K562 (cell line): ENCODE results near the gene HIVEP3.

Source experiments
- HIVEP1 ChIP-seq: fragments of 250-450 bp; sonication (Bioruptor Pico); IDR thresholded peaks from 2 replicates; pipeline ENCODE4 v1.4.0; 2020; ENCODE audit warnings: mild to moderate bottlenecking
- IRF2 ChIP-seq: sonication (generic); formaldehyde crosslinking; IDR thresholded peaks from 2 replicates; pipeline ENCODE4 v1.8.1; 2022; ENCODE audit warnings: mild to moderate bottlenecking, missing genetic modification reagents
- POLR2A ChIP-seq: fragments of 450-650 bp; conservative IDR thresholded peaks from 2 replicates; pipeline ENCODE4 v1.6.1; 2016
- POLR2AphosphoS5 ChIP-seq: IDR thresholded peaks from 2 replicates; pipeline ENCODE4 v1.6.1; 2011; ENCODE audit warnings: mild to moderate bottlenecking, low read depth, low read length, moderate library complexity; ENCODE audit not compliant: control insufficient read depth, insufficient read depth
- ZKSCAN1 ChIP-seq: fragments of 150-350 bp; IDR thresholded peaks from 2 replicates; pipeline ENCODE4 v1.6.1; 2016; ENCODE audit warnings: low read depth, low read length
- ZNF644 ChIP-seq: fragments of 200-800 bp; sonication (Bioruptor generic); IDR thresholded peaks from 2 replicates; pipeline ENCODE4 v1.6.1; 2016; ENCODE audit warnings: low read depth, missing genetic modification characterization, missing compliant biosample characterization
- ZNF668 ChIP-seq: fragments of 250-450 bp; sonication (Bioruptor Pico); IDR thresholded peaks from 2 replicates; pipeline ENCODE4 v1.8.0; 2022; ENCODE audit warnings: mild to moderate bottlenecking, inconsistent platforms
- TF ChIP-seq, protein P1 (sequence below), 3 experiments: fragments of 200-800 bp in 1 of 3; sonication (Bioruptor generic) in 1 of 3; sonication (generic) in 1 of 3; formaldehyde crosslinking in 1 of 3; IDR thresholded peaks; 2 replicates each; pipeline versions ENCODE4 v1.6.1 to v1.8.0; 2016 to 2022; ENCODE audit warnings: mild to moderate bottlenecking in 2 of 3, missing compliant biosample characterization in 2 of 3, missing genetic modification characterization in 2 of 3, missing genetic modification reagents in 1 of 3
- TF ChIP-seq, protein P2 (sequence below), 3 experiments: IDR thresholded peaks in 2 of 3; conservative IDR thresholded peaks in 1 of 3; 2 replicates each; pipeline ENCODE4 v1.5.1; 2011 to 2012; ENCODE audit warnings: low read length in 3 of 3, mild to moderate bottlenecking in 3 of 3, control low read depth in 2 of 3, improper control_type of control experiment in 1 of 3, inconsistent platforms in 1 of 3, low read depth in 1 of 3, mixed read lengths in 1 of 3, moderate library complexity in 1 of 3; ENCODE audit not compliant: insufficient read depth in 2 of 3

DNA sequence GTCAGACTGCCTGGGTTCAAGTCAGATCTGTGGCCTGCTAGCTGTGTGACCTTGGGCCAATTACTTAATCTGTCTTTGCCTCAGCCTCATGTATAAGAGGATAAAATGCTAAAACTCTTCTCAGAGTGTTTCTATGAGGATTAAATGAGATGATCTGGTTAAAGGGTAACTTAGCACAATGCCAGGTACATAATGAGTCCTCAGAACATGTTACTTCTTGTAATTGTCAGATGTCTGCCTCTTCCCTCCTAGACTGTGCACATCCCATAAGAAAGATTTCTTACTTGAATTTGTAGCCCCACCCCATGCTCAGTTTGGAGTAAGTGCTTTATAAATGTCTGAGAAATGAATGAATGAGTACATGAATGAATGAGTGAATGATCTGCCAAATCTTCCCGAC is 34.6 kb upstream of the HIVEP3 start:
- no peak for TF ChIP-seq HIVEP1
- TF ChIP-seq, protein P1, sequence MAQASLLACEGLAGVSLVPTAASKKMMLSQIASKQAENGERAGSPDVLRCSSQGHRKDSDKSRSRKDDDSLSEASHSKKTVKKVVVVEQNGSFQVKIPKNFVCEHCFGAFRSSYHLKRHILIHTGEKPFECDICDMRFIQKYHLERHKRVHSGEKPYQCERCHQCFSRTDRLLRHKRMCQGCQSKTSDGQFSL (CRISPR knock-in tag; IDR thresholded peaks at IDR 0.05) = no peak
- TF ChIP-seq, protein P1 (tag; IDR thresholded peaks at IDR 0.05) = no peak
- no peak for TF ChIP-seq ZKSCAN1
- TF ChIP-seq, protein P2, sequence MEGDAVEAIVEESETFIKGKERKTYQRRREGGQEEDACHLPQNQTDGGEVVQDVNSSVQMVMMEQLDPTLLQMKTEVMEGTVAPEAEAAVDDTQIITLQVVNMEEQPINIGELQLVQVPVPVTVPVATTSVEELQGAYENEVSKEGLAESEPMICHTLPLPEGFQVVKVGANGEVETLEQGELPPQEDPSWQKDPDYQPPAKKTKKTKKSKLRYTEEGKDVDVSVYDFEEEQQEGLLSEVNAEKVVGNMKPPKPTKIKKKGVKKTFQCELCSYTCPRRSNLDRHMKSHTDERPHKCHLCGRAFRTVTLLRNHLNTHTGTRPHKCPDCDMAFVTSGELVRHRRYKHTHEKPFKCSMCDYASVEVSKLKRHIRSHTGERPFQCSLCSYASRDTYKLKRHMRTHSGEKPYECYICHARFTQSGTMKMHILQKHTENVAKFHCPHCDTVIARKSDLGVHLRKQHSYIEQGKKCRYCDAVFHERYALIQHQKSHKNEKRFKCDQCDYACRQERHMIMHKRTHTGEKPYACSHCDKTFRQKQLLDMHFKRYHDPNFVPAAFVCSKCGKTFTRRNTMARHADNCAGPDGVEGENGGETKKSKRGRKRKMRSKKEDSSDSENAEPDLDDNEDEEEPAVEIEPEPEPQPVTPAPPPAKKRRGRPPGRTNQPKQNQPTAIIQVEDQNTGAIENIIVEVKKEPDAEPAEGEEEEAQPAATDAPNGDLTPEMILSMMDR (IDR thresholded peaks at IDR 0.05 in 2 of 3, conservative IDR thresholded peaks at IDR 0.05 in 1 of 3; ENCODE audit: insufficient read depth in 2 of 3, low read depth in 1 of 3, low read length in 3 of 3) = no peak
- no peak for TF ChIP-seq IRF2 (CRISPR knock-in tag)
- no peak for TF ChIP-seq POLR2AphosphoS5
- TF ChIP-seq POLR2A = no peak
- TF ChIP-seq ZNF644 (tag) = no peak
- no peak for TF ChIP-seq ZNF668 (CRISPR knock-in tag)
